ENCODE measurements around the gene MRPL17. TPM values are rescaled to one million over a fixed set of nuclear protein-coding genes. Genes with fewer than 3 reads are reported as not detected.

The MRPL17 gene
- total RNA-seq, 1 experiment from 2014 or later: 77.1 TPM

GRCh38 chr11:6727971-6728760, 45.0 kb upstream of the MRPL17 start (continued):
- TF ChIP-seq, protein P1, sequence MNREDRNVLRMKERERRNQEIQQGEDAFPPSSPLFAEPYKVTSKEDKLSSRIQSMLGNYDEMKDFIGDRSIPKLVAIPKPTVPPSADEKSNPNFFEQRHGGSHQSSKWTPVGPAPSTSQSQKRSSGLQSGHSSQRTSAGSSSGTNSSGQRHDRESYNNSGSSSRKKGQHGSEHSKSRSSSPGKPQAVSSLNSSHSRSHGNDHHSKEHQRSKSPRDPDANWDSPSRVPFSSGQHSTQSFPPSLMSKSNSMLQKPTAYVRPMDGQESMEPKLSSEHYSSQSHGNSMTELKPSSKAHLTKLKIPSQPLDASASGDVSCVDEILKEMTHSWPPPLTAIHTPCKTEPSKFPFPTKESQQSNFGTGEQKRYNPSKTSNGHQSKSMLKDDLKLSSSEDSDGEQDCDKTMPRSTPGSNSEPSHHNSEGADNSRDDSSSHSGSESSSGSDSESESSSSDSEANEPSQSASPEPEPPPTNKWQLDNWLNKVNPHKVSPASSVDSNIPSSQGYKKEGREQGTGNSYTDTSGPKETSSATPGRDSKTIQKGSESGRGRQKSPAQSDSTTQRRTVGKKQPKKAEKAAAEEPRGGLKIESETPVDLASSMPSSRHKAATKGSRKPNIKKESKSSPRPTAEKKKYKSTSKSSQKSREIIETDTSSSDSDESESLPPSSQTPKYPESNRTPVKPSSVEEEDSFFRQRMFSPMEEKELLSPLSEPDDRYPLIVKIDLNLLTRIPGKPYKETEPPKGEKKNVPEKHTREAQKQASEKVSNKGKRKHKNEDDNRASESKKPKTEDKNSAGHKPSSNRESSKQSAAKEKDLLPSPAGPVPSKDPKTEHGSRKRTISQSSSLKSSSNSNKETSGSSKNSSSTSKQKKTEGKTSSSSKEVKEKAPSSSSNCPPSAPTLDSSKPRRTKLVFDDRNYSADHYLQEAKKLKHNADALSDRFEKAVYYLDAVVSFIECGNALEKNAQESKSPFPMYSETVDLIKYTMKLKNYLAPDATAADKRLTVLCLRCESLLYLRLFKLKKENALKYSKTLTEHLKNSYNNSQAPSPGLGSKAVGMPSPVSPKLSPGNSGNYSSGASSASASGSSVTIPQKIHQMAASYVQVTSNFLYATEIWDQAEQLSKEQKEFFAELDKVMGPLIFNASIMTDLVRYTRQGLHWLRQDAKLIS (CRISPR knock-in tag; IDR thresholded peaks at IDR 0.05; ENCODE audit: borderline replicate concordance): no peak
- TF ChIP-seq MYBL2 (CRISPR knock-in tag; IDR thresholded peaks at IDR 0.05) (no peak), TEAD1 (CRISPR knock-in tag; IDR thresholded peaks at IDR 0.05) (no peak), ESRRA (CRISPR knock-in tag; IDR thresholded peaks at IDR 0.05; ENCODE audit: borderline replicate concordance) (no peak), CREM (CRISPR knock-in tag; IDR thresholded peaks at IDR 0.05) (no peak), NFE2L1 (CRISPR knock-in tag; IDR thresholded peaks at IDR 0.05) (no peak), ZNF317 (CRISPR knock-in tag; IDR thresholded peaks at IDR 0.05; ENCODE audit: borderline replicate concordance, low read depth) (no peak), TEAD4 (CRISPR knock-in tag; IDR thresholded peaks at IDR 0.05) (no peak)
- TF ChIP-seq, protein P2, sequence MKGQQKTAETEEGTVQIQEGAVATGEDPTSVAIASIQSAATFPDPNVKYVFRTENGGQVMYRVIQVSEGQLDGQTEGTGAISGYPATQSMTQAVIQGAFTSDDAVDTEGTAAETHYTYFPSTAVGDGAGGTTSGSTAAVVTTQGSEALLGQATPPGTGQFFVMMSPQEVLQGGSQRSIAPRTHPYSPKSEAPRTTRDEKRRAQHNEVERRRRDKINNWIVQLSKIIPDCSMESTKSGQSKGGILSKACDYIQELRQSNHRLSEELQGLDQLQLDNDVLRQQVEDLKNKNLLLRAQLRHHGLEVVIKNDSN (CRISPR knock-in tag; IDR thresholded peaks at IDR 0.05): no peak
- TF ChIP-seq, protein P3, sequence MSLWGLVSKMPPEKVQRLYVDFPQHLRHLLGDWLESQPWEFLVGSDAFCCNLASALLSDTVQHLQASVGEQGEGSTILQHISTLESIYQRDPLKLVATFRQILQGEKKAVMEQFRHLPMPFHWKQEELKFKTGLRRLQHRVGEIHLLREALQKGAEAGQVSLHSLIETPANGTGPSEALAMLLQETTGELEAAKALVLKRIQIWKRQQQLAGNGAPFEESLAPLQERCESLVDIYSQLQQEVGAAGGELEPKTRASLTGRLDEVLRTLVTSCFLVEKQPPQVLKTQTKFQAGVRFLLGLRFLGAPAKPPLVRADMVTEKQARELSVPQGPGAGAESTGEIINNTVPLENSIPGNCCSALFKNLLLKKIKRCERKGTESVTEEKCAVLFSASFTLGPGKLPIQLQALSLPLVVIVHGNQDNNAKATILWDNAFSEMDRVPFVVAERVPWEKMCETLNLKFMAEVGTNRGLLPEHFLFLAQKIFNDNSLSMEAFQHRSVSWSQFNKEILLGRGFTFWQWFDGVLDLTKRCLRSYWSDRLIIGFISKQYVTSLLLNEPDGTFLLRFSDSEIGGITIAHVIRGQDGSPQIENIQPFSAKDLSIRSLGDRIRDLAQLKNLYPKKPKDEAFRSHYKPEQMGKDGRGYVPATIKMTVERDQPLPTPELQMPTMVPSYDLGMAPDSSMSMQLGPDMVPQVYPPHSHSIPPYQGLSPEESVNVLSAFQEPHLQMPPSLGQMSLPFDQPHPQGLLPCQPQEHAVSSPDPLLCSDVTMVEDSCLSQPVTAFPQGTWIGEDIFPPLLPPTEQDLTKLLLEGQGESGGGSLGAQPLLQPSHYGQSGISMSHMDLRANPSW (CRISPR knock-in tag; conservative IDR thresholded peaks at IDR 0.05; ENCODE audit: low read depth): no peak

DNA sequence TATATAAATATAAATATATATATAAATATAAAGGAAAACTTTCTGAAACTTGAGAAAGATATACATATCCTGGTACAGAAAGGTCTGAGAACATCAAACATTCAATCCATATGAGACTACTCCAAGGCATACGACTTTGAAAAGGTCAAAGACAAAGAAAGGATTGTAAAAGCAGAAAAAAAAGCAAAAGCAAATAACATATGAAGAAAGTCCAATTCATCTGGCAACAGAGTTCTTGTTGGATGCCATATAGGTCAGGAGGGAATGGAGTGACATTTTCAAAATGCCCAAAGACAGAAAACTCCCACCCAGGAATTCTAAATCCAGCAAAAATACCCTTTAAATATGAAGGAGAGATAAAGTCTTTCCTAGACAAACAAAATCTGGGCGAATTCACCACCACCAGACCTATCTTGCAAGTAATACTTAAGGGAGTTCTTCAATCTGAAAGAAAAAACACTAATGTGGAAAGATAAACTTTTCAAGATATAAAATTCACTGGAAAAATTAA, 42.3 kb upstream of the MRPL17 start:
- CTCF ChIA-PET: no interaction called here
- DNase-seq (ENCODE audit: low spot score) (no peak), ATAC-seq (no peak)
- POLR2A ChIA-PET: no interaction called here
- peaks cover 8% of the 10 kb centered on the region; the same call in 1 of the 2 replicates for H3K36me3 Mint-ChIP-seq
- H3K4me1 Mint-ChIP-seq: no peaks in the 10 kb centered on the region
- H3K27ac Mint-ChIP-seq: no peak overlapping the region
- peaks cover 6% of the 10 kb centered on the region; the same call in 1 of the 2 replicates for H3K27me3 Mint-ChIP-seq (ENCODE audit: low read depth)
- TF ChIP-seq ZNF423 (CRISPR knock-in tag; IDR thresholded peaks at IDR 0.05): no peak
- TF ChIP-seq, protein P4, sequence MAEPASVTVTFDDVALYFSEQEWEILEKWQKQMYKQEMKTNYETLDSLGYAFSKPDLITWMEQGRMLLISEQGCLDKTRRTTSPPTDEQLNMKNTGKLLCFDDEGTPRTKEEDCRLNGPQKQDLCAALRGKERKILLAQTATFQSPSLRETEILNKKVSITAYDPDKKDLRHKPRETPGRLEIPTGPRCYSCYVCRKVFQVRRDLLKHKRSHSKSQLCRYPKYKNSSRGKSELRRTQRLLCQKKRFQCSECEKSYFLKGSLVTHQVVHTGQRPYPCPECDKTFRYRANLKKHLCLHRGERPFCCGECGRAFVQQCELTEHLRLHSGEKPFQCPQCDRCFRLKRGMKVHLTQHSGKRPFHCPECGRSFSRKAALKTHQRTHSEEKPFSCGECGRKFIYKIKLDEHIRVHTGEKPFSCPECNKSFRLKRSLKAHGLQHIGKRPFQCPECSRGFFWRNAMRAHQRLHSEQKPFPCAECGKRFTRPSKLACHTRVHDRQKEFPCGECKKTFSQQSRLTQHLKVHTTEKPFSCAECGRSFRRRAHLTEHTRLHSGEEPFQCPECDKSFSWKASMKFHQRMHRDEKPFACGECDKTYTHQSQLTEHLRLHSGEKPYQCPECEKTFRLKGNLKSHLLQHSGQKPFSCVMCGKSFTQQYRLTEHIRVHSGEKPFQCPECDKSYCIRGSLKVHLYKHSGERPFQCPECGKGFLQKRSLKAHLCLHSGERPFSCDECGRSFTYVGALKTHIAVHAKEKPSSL (CRISPR knock-in tag; conservative IDR thresholded peaks at IDR 0.05): no peak
- peaks cover 28% of the 10 kb centered on the region for H3K9me3 Mint-ChIP-seq
- no peak overlapping the region for H3K4me3 Mint-ChIP-seq

- Mint-ChIP-seq H3K27me3 (ENCODE audit: low read depth) (peaks cover 16% of the 10 kb centered on the region), H3K27ac (no peak overlapping the region), H3K4me1 (no peaks in the 10 kb centered on the region), H3K36me3 (peaks cover 8% of the 10 kb centered on the region; the same call in 1 of the 2 replicates), H3K4me3 (no peak overlapping the region), H3K9me3 (peaks cover 34% of the 10 kb centered on the region)
- ChIA-PET CTCF (interaction anchor here (1.0 kb wide), 3 partner anchors 14 to 33 kb away, joined by 3 to 5 read pairs (median 3); no protein-coding TSS in a partner anchor), POLR2A (no interaction called here)
- ATAC-seq (no peak), DNase-seq (ENCODE audit: low spot score) (no peak)
- TF ChIP-seq, protein P5, sequence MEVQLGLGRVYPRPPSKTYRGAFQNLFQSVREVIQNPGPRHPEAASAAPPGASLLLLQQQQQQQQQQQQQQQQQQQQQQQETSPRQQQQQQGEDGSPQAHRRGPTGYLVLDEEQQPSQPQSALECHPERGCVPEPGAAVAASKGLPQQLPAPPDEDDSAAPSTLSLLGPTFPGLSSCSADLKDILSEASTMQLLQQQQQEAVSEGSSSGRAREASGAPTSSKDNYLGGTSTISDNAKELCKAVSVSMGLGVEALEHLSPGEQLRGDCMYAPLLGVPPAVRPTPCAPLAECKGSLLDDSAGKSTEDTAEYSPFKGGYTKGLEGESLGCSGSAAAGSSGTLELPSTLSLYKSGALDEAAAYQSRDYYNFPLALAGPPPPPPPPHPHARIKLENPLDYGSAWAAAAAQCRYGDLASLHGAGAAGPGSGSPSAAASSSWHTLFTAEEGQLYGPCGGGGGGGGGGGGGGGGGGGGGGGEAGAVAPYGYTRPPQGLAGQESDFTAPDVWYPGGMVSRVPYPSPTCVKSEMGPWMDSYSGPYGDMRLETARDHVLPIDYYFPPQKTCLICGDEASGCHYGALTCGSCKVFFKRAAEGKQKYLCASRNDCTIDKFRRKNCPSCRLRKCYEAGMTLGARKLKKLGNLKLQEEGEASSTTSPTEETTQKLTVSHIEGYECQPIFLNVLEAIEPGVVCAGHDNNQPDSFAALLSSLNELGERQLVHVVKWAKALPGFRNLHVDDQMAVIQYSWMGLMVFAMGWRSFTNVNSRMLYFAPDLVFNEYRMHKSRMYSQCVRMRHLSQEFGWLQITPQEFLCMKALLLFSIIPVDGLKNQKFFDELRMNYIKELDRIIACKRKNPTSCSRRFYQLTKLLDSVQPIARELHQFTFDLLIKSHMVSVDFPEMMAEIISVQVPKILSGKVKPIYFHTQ (CRISPR knock-in tag; IDR thresholded peaks at IDR 0.05): no peak
- no peak for TF ChIP-seq HMGXB4 (CRISPR knock-in tag; IDR thresholded peaks at IDR 0.05)
- TF ChIP-seq FOXP4 (CRISPR knock-in tag; IDR thresholded peaks at IDR 0.05): no peak
Measured at GRCh38 chr11:6724013-6724412, 40.9 kb upstream of the MRPL17 start.
